ENCODE measurements around the gene SSH2. TPM values are rescaled to one million over a fixed set of nuclear protein-coding genes. Genes with fewer than 3 reads are reported as not detected.
"Not testable (repeated sequence)": the region's sequence is repeated elsewhere in the genome, so short reads cannot be mapped to it uniquely, and the experiment has no call there.

SSH2 gene
- total RNA-seq, 1 donor from 2014 or later: 32.1 TPM

DNA sequence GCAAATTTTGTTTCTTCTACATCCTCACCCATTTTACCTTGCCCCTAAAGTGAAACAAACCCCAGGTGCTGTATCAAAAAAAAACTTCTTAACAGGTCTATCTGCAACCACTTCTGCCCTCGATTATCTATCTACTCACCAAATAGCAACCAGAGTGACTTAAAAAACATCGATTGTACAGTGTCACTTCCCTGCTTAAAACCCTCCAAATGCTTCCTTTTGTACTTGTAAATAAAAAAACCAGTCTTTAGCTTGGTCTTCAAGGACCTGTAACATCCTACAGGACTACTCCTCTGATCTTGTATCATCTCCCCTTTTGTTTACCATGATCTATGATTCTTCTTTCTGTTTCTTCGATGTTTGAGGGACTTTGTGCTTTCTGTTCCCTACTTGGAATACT is 224.6 kb downstream of the SSH2 start:
- no peak for DNase-seq

DNA sequence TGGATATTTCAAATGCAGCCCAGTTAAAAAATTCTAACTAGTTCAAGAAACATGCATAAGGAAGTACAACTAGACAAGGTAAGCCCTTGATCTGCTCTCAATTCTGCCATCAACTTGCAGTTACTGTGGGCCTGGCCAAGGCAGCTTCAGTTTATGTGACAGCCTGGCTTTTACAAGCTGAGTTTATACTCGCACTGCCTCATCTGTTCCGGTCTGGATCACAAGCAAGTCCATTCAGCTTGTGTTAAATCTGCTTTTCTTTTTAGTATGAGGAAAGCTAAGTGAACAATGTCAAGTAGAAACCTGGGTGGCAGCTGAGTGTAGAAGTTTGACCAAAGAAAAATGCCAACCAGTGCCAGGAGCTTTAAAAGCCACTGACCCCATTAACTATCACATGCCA is 230.7 kb downstream of the SSH2 start:
- DNase-seq: peak; percentile 21

DNA sequence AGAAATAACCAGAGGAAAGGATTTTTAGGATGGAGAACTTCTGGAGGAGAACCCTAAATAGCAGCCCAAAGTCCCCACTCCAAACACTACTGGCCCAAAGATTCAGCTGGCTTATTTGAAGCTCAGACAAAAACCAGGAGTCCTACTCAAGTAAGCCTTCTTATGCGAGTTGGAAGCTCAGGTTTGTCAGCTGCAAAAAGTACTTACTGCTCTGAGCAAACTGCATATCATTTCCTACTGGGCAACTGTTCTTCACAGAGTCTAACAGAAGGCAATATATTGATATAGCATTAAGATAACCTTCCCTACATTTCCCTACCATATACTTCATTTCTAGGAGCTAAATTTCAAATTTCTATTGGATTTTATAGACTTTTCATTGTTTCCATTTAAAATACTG is 231.2 kb downstream of the SSH2 start:
- no peak for DNase-seq

DNA sequence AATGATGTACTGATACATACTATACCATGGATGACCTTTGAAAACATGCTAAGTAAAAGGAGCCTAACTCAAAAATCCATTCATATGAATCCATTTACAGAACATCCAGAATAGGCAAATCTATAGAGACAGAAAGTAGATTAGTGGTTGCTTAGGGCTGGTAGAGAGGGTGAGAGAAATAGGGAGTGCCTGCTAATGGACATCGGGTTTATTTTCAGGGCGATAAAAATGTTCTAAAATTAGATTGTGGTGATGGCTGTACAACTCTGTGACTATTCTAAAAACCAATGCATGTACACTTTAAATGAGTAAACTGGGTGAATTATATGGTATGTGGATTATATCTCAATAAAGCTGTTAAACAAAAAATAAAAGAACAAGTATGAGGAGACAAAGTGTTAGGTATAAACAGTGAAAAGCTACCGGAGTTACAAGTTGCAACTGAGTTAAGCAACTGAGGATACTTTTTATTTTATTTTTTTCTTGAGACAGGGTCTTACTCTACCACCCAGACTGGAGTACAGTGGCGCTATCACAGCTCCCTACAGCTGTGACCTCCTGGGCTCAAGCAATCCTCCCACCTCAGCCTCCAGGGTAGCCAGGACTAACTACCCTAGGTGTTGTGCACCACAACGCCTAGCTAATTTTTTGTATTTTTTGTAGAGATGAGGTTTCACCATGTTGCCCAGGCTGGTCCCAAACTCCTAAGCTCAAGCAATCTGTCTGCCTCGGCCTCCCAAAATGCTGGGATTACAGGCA is 231.8 kb downstream of the SSH2 start:
- no peak for DNase-seq

DNA sequence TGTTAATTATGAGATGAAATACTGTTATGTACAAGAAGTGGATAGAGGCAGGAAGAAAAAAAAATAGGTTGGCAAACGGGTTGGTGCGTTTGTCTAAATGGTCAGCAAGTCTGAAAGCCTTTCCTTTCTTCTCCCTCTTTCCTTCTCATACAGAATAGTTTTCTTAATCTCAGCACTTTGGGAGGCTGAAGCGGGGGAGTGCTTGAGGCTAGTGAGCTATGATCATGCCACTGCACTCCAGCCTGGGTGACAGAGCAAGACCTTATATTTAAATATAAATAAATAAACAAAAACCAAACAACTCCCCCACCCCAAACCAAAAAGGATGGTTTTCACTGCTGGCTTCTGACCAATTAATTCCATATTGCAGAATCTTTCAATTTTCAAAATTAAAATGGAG is 232.7 kb downstream of the SSH2 start:
- no peak for DNase-seq

DNA sequence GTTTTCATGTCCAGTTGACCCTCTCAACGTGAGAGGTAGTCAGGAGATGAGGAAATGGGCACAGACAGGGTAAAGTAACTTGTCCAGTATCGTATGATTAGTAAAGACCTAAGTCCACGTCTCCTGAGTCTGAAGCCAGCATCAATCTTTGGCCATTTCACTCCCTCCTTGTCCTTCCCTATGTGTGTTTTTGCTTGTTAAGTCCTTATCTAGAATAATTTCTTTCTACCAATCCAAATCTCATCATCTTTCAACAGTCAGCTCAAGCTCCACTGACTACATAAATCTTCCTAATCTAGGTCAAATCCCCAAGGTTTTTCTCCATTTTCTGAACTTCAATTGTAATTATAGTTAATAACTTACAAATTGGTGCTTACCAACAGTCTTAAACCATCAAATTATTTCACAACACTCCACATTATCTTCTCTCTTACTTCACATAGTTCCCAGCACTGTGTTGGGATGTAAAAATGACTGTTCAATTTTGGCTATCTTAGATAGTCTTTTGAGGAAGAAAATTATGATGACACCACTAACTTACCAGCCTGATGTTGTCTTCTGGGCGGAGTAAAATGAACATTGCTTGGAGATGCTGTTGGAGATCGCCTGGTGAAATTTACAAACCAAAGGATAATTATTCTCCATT is 235.0 kb downstream of the SSH2 start:
- no peak for DNase-seq

DNA sequence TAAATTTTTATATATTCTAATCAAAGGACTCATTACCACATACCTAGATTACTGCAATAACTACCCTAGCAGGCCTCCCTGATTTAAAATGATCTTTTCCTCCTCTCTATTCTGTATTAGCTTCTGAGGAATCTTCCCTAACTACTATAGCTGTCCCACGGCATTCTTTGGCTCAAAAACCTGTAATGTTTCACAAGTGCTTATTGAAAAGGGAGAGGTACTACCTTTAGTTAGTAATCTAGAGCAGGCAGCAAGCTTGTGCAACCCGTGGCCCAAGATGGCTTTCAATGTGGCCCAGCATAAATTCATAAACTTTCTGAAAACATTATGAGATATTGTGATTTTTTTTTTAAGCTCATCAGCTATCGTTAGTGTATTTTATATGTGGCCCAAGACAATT is 236.3 kb downstream of the SSH2 start:
- DNase-seq: no peak

DNA sequence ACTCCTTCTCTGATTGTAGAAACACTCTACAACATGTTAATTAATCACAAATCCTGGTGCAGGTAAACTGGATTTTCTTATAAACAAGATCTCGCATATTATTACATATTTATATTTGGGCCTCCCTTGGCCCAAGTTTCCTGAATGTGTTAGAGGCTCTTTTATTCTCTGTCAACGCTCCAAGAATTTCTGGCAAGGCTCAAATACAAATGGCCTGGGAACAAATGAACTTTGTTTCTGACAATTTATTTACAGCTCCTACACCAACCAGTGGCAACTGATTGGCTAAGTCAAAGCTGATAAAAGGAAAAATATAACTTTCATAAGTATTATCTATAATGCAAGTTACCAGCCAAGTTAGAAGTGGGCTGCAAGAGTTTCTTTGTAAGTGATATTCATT is 242.4 kb downstream of the SSH2 start:
- DNase-seq: no peak

DNA sequence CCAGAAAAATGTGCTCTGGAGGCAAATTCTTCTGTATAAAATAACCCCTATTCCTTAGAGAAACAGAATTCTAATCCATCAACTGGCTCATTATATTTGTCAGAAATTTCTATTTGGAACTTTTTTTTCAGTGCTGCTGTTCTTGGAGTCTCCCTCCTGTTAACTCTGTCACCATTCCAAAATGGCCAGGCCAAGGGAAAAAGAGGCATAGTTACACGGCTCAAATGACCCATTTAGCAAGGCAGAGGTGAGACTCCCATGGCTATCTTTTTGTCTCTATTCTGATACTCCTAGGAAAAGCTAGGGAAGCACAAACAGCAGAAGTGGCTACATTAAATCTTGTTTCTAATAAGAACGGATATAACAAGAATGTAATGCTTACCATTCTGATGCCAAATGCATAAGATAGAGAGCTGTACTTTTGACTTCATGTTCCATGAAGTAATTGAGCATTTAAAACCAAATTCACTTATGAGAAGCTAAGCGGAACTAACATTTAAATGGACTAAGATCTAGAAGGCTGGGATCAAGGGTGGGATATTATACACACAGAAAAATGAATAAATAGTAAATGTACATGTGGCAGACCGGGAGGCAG is 242.9 kb downstream of the SSH2 start:
- no peak for DNase-seq

DNA sequence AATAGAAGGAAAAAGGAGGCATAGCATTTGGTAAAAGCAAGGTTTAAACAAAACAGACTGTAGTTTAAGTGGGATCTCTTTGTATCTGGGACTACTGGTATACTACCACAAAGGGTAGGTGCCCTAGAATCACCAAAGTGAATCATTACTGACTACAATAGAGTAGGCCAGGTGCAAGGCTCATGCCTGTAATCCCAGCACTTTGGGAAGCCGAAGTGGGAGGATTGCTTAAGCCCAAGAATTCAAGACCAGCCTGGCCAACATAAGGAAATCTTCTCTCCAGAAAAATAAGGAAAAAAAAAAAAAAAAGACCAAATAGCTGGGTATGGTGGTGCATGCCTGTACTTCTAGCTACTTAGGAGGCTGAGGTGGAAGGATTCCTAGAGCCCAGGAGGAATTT is 246.5 kb downstream of the SSH2 start:
- no peak for DNase-seq

DNA sequence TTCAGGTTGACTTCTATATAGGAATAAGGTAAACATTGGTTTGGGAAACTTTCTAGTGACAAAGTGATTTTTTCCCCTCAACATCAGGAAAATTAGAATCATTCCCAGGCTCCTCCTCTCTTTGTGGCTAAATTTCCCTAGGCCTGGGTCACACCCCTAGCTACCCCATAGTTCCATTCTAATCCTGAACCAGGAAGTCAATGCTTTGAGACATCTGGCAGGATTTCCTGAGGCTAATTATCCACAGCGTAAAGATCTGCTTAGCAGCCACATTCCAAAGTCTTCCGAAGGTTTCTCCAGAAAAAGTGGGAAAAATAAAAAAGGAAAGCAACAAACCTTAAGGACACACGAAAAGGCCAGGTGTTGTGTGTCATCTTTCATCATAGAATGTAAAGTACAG is 247.0 kb downstream of the SSH2 start:
- DNase-seq: peak; percentile 32

DNA sequence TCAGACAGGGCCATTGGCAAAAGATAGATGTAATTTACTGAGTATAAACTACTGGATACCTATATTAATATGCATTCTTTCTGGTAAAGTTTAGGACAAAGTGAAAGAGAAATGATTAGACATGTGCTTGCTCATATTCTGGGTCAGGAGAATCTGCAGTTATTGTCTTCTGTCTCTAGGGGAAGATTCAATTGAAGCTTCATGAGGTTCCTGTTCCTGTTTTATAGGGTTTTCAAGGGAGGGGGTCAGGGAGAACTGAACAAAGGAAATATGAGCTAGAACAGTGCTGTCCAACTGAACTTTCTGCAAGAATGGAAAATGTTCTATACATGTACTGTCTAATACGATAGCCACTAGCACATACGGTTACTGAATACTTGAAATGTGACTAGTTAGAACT is 248.0 kb downstream of the SSH2 start:
- no peak for DNase-seq

DNA sequence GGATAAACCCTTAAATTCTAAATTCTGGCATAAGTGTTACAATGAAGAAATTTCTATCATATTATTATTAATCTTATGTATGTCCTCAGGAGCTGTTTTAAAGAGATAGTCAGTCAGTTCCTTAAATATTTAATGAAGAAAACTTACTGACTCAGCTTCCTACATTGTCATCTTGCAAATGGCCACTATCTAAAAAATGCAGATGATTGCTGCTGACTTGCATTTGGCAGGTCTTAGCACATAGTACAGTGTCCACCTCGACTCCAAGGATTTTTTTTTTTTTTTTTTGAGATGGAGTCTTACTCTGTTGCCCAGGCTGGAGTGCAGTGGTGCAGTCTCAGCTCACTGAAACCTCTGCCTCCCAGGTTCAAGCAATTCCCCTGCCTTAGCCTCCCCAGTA is 252.2 kb downstream of the SSH2 start:
- DNase-seq: no peak

DNA sequence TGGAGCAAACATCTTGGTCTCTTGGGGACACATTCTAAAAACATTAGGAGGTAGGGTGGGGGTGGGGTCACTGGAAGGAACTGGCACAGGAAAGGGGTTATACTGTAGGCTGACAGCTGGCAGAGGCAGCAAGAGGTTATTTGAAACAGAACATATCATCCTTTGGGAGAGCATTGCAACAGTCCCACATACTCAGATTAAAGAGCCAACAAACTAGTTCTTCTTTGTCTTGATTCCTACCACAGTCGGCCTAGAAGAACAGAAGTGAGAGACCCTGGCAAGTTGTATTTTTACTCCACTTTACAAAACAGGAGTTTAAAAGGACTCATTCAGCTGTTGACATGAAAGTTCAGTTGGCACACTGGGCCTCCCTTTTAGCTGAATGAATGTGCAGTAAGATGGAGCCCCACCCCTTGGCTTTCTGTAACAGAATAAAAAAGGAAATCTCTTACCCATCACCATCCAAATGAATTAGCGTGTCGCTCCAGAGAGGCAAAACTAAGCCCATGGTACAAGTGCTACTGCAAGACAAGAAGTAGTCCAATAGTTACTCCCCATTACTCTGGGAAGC is 252.7 kb downstream of the SSH2 start:
- peak; percentile 65 for DNase-seq

DNA sequence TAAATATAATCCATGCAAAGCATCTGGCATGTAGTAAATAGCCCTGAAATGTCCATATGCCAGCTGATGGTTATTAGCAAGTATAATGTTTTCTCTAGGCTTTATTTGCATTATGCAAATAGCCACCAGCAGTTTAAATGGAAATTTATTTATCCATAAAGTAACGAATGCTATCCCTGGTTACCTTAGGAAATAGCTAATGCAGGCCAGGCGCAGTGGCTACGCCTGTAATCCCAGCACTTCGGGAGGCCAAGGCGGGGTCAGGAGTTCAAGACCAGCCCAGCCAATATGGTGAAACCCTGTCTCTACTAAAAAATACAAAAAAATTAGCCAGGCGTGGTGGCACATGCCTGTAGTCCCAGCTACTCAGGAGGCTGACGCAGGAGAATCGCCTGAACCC is 254.1 kb downstream of the SSH2 start:
- DNase-seq: not testable (repeated sequence)

DNA sequence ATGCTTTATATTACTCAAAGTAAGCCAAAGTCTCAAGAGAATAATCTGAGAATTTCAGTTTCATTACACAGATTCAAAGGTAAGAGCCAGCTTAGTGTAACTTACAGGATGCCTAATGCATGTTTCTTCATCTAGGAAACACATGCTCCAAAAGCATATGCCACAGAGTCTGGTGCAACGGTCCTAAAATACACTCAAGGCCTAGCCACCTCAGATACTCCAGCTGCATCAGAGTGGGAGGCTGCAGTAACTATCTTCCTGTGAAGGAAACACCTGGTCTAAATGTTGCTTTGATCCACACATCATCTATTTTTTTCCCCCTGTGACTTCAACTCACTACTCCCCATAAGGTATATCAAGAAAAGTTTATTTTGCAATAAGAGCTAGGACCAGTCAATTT is 255.7 kb downstream of the SSH2 start:
- no peak for DNase-seq

DNA sequence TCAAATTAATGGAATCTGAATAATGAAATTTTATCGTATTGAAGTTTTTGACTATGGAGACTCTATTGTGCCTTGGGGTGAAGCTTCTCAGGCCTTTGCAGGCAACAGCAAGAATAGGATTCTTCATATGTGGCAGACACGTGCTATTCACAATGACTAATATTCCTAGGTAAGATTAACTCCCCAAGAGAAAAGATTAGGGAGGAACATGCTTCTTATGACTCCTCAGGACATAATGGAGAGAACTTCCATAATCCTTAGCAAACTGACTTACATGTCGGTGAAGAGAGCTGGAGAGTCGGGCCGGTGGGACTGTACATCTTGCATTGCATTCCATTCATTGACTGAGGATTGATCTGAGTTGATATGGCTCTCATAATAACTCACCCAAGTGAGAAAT is 258.4 kb downstream of the SSH2 start:
- DNase-seq: no peak

DNA sequence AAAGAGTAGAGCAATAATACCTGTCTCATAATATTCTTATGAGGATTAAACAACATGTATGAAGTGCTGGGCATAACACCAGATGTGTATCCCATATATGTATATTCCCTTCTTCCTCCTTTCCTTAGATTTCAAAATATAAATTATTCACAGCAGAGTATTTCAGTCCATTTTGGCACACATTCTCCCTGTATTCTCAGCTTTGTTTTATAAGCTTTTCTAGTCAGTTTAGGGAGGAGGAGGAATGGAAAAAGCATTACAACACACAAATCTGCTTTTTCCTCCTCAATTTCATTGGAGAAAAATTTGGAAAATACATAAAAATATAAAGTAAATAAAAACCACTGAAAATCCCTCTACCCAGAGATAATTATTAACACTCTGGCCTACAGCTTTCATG is 260.8 kb downstream of the SSH2 start:
- DNase-seq: no peak

DNA sequence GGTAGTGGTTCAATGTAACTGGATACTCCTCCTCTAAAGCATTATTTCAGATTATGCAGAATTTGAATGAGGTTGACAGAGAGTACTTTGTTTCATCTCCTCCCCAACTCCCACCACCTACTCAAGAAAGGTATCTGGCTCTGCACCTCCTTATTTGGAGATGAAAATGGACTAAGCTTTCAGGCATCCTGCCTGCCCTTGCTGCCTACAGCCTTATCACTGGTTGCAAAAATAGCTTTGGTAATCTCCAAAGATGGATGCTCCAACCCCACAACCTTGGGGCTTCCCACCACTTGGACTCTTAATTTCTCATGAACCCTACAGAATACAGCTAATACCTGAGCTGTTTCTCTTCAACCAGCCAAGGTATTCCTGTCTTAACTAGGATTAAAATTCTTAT is 262.1 kb downstream of the SSH2 start:
- no peak for DNase-seq

DNA sequence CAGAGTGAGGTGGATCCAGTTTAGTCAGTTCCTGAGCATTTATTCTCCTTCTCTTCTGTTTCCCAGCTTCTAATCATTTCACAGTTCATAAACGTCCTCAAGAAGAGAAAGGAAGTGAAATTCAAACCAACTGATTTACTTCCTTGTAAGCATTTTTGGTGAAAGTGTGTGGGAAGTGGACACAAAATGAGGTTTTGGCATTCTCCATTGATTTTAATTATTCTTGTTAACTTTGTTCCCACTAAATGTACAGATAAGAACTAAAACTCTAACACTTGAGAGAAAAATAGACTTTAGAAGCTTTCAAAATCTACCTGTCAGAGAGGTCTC is 264.6 kb downstream of the SSH2 start:
- DNase-seq: no peak

DNA sequence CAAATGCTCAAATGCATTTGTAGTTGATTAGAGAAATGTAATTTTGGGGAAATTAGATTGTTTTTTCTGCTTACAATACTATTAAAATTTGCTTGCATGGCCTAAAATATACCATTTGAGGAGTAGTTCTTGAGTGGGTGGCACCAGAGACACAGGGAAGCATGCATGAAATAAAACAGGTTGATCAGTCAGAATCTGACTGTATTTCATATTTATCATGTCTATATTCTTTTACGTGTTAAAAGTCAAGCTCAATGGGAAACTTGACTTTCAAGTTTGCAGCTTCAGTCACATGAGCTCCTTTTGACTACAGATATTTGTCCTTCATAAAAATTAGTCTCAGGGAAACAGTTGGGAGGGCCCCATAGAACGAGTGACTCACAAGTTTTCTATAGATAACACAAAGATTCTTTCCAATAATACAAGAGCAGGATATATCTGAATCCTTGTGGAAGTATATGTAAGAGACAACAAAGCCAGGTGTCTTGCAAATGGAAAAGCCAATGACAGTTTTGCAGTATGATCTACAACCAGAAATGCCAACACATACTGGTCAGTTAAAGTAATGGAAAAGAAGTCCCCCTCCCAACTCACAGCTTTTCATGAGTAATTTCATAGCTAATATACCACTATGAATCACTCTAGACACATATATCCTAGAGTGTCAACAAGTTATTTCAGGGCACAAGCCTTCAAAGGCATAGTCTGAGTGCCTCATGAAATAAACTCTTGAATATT is 265.1 kb downstream of the SSH2 start:
- no peak for DNase-seq

DNA sequence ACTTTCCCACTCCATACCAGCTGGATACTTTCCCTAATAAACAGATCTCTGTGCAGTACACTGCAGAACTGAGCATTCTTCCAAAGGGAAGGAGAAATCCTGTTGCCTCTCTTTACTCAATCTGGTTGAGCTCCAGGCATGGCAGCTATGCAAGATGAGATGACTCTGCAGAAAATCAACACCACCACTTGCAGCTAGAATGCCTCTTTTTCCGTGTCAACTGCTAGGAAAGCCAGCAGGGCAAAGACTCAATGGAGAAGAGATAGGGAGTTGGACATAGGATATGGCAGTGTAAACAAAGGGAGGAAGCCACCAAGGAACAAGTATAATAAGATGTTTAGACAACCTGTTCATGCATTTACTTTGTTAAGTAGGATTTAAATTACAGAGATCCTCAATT is 266.9 kb downstream of the SSH2 start:
- no peak for DNase-seq

DNA sequence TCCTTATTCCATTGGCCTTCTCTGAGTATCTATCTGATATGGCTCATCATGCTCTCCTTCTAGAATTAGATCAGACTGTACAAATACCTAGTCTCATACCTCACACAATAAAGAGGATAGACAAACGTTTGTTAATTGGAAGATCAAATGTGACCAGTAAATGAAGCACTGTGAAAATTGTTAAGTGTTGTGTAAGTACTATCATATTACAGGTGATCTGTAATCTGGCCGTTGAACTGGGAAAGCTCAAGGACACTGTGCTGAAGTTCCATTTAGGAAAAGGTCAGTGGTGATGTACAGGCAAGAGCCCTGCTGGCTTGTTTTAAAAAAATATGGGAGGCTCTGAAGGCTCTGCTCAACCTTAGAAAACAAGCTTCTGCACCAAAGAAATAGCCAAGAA is 268.8 kb downstream of the SSH2 start:
- DNase-seq: no peak
